K562 (cell line): ENCODE results near the gene NUDCD3. TPM values are rescaled to one million over a fixed set of nuclear protein-coding genes. Genes with fewer than 3 reads are reported as not detected.

ENCODE experiments used
- ATAC-seq: fragments of 200-7000 bp; cut with Tn5 transposase; 3 replicates; pipeline ENCODE4 v1.9.1; 2020; ENCODE audit warnings: moderate library complexity
- BruUV-seq: library from RNA; stranded (reverse); fragments of 400-500 nt; replicated peaks from 2 replicates; lab custom pipeline; 2021; lab: Mats Ljungman, UMichigan
- CTCF ChIA-PET: fragments of 300-600 bp; formaldehyde crosslinking; extraction: SDS; loops from one replicate; lab custom pipeline; 2021; ENCODE audit warnings: low intra/inter-chr PET ratio; lab: Yijun Ruan, JAX
- POLR2A ChIA-PET: fragments of 300-600, 350-650 bp; sonication (Branson Sonifier 250); formaldehyde crosslinking; extraction: SDS; loops from one replicate; lab custom pipeline; 2021; ENCODE audit warnings: antibody characterized with exemption, inconsistent platforms; lab: Yijun Ruan, JAX
- DNase-seq, 4 experiments: peaks; one replicate each; pipeline versions ENCODE4 v3.0.0 to v3.0.0-alpha.2; 2011 to 2018; ENCODE audit warnings: low spot score in 3 of 4, mixed read lengths in 3 of 4; ENCODE audit errors: extremely low read depth in 1 of 4
- FAIRE-seq: peaks from 2 replicates; lab custom pipeline; 2011; peaks lifted over from hg19 to GRCh38; lab: Jason Lieb, UNC
- H2AFZ ChIP-seq: 2 replicates; pipeline ENCODE4 v1.6.0; 2011; ENCODE audit warnings: low read depth, low read length, control low read depth, inconsistent platforms
- H3K27ac ChIP-seq: fragments of 200-600 bp; 3 replicates; pipeline ENCODE4 v1.8.0; 2011; ENCODE audit warnings: low read depth, mild to moderate bottlenecking, control low read depth, inconsistent platforms, low read length, moderate library complexity, mixed read lengths; ENCODE audit errors: extremely low read depth
- H3K27me3 ChIP-seq, 2 experiments: fragments of 300-600 bp in 1 of 2; 2 replicates in 1 of 2; 3 replicates in 1 of 2; pipeline versions ENCODE4 v1.6.0 to v1.8.0; 2011; ENCODE audit warnings: inconsistent platforms in 2 of 2, low read length in 2 of 2, mild to moderate bottlenecking in 1 of 2, mixed read lengths in 1 of 2, moderate library complexity in 1 of 2; ENCODE audit not compliant: control insufficient read depth in 2 of 2, insufficient read depth in 2 of 2
- H3K36me3 ChIP-seq: fragments of 300-600 bp; 3 replicates; pipeline ENCODE4 v1.8.0; 2011; ENCODE audit warnings: mild to moderate bottlenecking, low read length, inconsistent platforms; ENCODE audit not compliant: control insufficient read depth, insufficient read depth
- H3K4me1 ChIP-seq, 2 experiments: fragments of 200-600 bp in 1 of 2; replicated peaks in 1 of 2; 2 replicates in 1 of 2; 3 replicates in 1 of 2; pipeline versions ENCODE4 v1.5.1 to v1.8.0; 2011; ENCODE audit warnings: inconsistent platforms in 2 of 2, low read length in 2 of 2, mild to moderate bottlenecking in 1 of 2, mixed read lengths in 1 of 2, moderate library complexity in 1 of 2; ENCODE audit not compliant: control insufficient read depth in 2 of 2, insufficient read depth in 2 of 2
- H3K4me2 ChIP-seq: 2 replicates; pipeline ENCODE4 v1.6.1; 2011; ENCODE audit warnings: low read length, control low read depth, inconsistent platforms, mixed read lengths; ENCODE audit not compliant: insufficient read depth
- H3K4me3 ChIP-seq: fragments of 200-600 bp; sonication (generic), shearing (Covaris generic); 2 replicates; pipeline ENCODE4 v1.5.1; 2016; ENCODE audit warnings: control low read depth, inconsistent platforms
- H3K79me2 ChIP-seq: fragments of 200-600 bp; 3 replicates; pipeline ENCODE4 v1.8.0; 2011; ENCODE audit warnings: low read length, inconsistent platforms; ENCODE audit not compliant: control insufficient read depth, insufficient read depth
- H3K9ac ChIP-seq, 2 experiments: 2 replicates each; pipeline versions ENCODE4 v1.6.0 to v1.6.1; 2011; ENCODE audit warnings: low read depth in 2 of 2, low read length in 2 of 2, control low read depth in 1 of 2, inconsistent platforms in 1 of 2, mild to moderate bottlenecking in 1 of 2, mixed read lengths in 1 of 2; ENCODE audit not compliant: insufficient read depth in 1 of 2
- H3K9me1 ChIP-seq: one replicate; pipeline ENCODE4 v1.6.0; 2011; ENCODE audit warnings: inconsistent platforms, mild to moderate bottlenecking, low read length, moderate library complexity; ENCODE audit not compliant: control insufficient read depth, insufficient read depth
- H3K9me3 ChIP-seq: replicated peaks from 2 replicates; pipeline ENCODE4 v1.5.1; 2011; ENCODE audit warnings: low read depth, low read length, inconsistent platforms; ENCODE audit not compliant: control insufficient read depth, insufficient read depth
- H4K20me1 ChIP-seq: replicated peaks from 2 replicates; pipeline ENCODE4 v1.6.1; 2011; ENCODE audit warnings: low read length, inconsistent platforms, mixed read lengths; ENCODE audit not compliant: control insufficient read depth, insufficient read depth
- CEBPB ChIP-seq: fragments of 450-650 bp; IDR thresholded peaks from 2 replicates; pipeline ENCODE4 v1.6.1; 2016; ENCODE audit warnings: missing genetic modification characterization, missing compliant biosample characterization
- CHD1 ChIP-seq: fragments of 200-600 bp; sonication (generic); IDR thresholded peaks from one replicate; pipeline ENCODE4 v1.6.1; 2012; ENCODE audit warnings: mild to moderate bottlenecking, moderate library complexity, low read length, inconsistent platforms
- KLF16 ChIP-seq: IDR thresholded peaks from 2 replicates; pipeline ENCODE4 v1.6.1; 2016; ENCODE audit warnings: antibody characterized with exemption
- MCM3 ChIP-seq: fragments of 450-650 bp; IDR thresholded peaks from 2 replicates; pipeline ENCODE4 v1.6.1; 2016
- SRSF9 ChIP-seq: fragments of 200-400 bp; formaldehyde crosslinking; IDR thresholded peaks from 2 replicates; pipeline ENCODE4 v1.6.1; 2017; ENCODE audit warnings: low read depth, low read length, borderline replicate concordance
- ZNF23 ChIP-seq: fragments of 250-450 bp; sonication (Bioruptor Pico); IDR thresholded peaks from 2 replicates; pipeline ENCODE4 v1.4.0; 2020; ENCODE audit warnings: mild to moderate bottlenecking
- ZNF444 ChIP-seq: fragments of 250-450 bp; sonication (Bioruptor Pico); IDR thresholded peaks from 2 replicates; pipeline ENCODE4 v1.4.0; 2020; ENCODE audit warnings: mild to moderate bottlenecking, moderate library complexity
- WGBS: fragments of 100-300 bp; shearing (Covaris generic); methylation state at CpG from one replicate; pipeline ENCODE4 v1.1.6; 2016; ENCODE audit warnings: low coverage, mixed read lengths; ENCODE audit not compliant: insufficient coverage; ENCODE audit errors: missing lambda C conversion rate; 5-methylcytosine and 5-hydroxymethylcytosine counted together
- in situ Hi-C: fragments of 300-500 bp; cut with MboI; formaldehyde crosslinking; loops from 4 replicates; pipeline ENCODE4 v1.15.0; 2018; ENCODE audit warnings: inconsistent platforms, mixed read lengths
- intact Hi-C: fragments of 100-400 bp; cut with micrococcal nuclease; formaldehyde crosslinking; loops from 2 replicates; pipeline ENCODE4 v1.14.2; 2022
- polyA plus RNA-seq, 8 experiments: library from polyadenylated mRNA; depleted of rRNA in 4 of 8; stranded (reverse) in 5 of 8; unstranded in 3 of 8; fragments of >200 nt; fragmentation: Nextera tagmentation in 2 of 8; fragmentation: Illumina TruSeq in 1 of 8; extraction: Ambion mirVana in 2 of 8; extraction: Trizol in 1 of 8; gene quantifications; 2 replicates each; pipeline versions ENCODE4 v1.2.1 to v1.2.3, GENCODE V29; 2011 to 2014; ENCODE audit warnings: inconsistent platforms in 1 of 8, missing spikeins in 1 of 8
- total RNA-seq, 7 experiments: library from RNA; depleted of rRNA in 6 of 7; stranded (reverse); fragments of >200 nt in 6 of 7; fragmentation: Illumina TruSeq in 2 of 7; extraction: Trizol in 2 of 7; gene quantifications; 2 replicates each; pipeline versions ENCODE4 v1.2.1 to v1.2.3, GENCODE V29; 2011 to 2021; ENCODE audit warnings: low replicate concordance in 1 of 7
- TF ChIP-seq, protein P1 (sequence below), 3 experiments: IDR thresholded peaks in 2 of 3; conservative IDR thresholded peaks in 1 of 3; 2 replicates each; pipeline ENCODE4 v1.5.1; 2011 to 2012; ENCODE audit warnings: low read length in 3 of 3, mild to moderate bottlenecking in 3 of 3, control low read depth in 2 of 3, improper control_type of control experiment in 1 of 3, inconsistent platforms in 1 of 3, low read depth in 1 of 3, mixed read lengths in 1 of 3, moderate library complexity in 1 of 3; ENCODE audit not compliant: insufficient read depth in 2 of 3
- TF ChIP-seq, protein P2 (sequence below): conservative IDR thresholded peaks from 2 replicates; pipeline ENCODE4 v1.6.1; 2011; ENCODE audit warnings: low read depth, mild to moderate bottlenecking, low read length; ENCODE audit not compliant: control insufficient read depth

The NUDCD3 gene
- total and polyA plus RNA-seq, 9 of the 15 experiments (the other 6 are each of a cell fraction or from before 2014, with no cell fraction given): 24.8 to 64.2 (median 42.6) TPM

DNA sequence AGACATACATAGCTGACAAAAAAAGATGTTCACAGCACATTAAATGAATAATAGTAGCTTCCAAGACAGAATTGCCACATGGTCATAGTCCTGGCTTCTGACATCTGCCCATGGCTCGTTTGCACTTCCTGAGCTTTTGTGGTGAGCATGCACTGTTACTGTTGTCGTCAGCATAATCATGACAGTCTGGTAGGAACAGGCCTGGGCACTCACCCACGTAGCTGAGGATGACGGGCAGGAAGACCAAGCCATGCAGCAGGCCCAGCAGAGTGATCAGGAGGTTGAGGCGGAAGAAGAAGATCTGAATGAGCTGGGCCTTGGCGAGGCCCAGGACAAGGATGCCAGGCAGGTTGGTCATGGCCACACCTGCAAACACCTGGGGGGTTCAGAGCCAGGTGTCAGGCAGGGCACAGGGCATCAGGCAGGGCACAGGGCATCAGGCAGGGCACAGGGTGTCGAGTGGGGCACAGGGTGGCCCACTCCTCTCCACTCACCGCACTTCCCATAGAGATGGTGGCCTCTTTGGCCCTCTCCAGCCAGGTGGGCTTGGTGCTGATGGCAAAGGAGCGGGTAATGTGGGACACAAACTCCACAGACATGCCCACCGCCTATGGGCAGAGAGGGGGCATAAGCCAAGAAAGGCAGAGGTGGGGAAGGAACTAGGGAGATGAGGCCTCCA lies 25.3 kb upstream of the NUDCD3 start (continued):
- TF ChIP-seq, protein P1, sequence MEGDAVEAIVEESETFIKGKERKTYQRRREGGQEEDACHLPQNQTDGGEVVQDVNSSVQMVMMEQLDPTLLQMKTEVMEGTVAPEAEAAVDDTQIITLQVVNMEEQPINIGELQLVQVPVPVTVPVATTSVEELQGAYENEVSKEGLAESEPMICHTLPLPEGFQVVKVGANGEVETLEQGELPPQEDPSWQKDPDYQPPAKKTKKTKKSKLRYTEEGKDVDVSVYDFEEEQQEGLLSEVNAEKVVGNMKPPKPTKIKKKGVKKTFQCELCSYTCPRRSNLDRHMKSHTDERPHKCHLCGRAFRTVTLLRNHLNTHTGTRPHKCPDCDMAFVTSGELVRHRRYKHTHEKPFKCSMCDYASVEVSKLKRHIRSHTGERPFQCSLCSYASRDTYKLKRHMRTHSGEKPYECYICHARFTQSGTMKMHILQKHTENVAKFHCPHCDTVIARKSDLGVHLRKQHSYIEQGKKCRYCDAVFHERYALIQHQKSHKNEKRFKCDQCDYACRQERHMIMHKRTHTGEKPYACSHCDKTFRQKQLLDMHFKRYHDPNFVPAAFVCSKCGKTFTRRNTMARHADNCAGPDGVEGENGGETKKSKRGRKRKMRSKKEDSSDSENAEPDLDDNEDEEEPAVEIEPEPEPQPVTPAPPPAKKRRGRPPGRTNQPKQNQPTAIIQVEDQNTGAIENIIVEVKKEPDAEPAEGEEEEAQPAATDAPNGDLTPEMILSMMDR (IDR thresholded peaks at IDR 0.05 in 2 of 3, conservative IDR thresholded peaks at IDR 0.05 in 1 of 3; ENCODE audit: insufficient read depth in 2 of 3, low read depth in 1 of 3, low read length in 3 of 3): no peak
- TF ChIP-seq CHD1 (no peak), CEBPB (tag) (no peak), ZNF23 (no peak), MCM3 (no peak)
- TF ChIP-seq, protein P2, sequence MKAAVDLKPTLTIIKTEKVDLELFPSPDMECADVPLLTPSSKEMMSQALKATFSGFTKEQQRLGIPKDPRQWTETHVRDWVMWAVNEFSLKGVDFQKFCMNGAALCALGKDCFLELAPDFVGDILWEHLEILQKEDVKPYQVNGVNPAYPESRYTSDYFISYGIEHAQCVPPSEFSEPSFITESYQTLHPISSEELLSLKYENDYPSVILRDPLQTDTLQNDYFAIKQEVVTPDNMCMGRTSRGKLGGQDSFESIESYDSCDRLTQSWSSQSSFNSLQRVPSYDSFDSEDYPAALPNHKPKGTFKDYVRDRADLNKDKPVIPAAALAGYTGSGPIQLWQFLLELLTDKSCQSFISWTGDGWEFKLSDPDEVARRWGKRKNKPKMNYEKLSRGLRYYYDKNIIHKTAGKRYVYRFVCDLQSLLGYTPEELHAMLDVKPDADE: no peak

DNA sequence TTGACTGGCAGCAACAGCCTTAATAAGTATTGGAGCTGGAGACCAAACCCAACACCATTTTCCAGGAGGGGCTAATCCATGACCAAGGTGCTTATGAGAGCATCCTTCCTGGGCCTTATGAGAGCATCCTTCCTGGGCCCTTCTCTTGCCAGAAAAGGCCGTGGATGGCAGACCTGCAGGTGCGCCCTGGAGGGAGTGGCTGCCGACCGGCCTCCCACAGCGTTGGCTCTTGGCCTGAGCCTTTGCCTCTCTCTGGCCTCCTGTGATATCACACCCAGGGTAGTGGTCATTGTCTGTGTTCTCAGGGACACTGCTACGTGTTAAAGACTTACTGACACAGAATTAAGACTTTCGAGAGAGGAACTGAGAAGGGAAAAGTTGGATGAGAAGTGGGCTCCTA lies 22.3 kb upstream of the NUDCD3 start:
- no peak overlapping the region for H3K27ac ChIP-seq
- H3K4me3 ChIP-seq: no peak overlapping the region
- intact Hi-C loops: no loop called here
- WGBS: 13% methylated on average over 7 of the region's 7 CpGs
- no peaks in the 10 kb centered on the region for H3K36me3 ChIP-seq
- no peaks in the 10 kb centered on the region for H3K9me1 ChIP-seq
- H3K27me3 ChIP-seq: no peaks in the 10 kb centered on the region; a peak in 1 of 5 replicates
- ChIA-PET CTCF (no interaction called here), POLR2A (interaction anchor here (1.0 to 1.9 kb wide), 2 partner anchors 8 to 14 kb away, joined by 4 to 6 read pairs; no protein-coding TSS in a partner anchor)
- no peaks in the 10 kb centered on the region for H3K79me2 ChIP-seq
- in situ Hi-C loops: no loop called here
- no peak overlapping the region for H3K4me2 ChIP-seq
- H4K20me1 ChIP-seq: no peaks in the 10 kb centered on the region
- no TSS peak for BruUV-seq
- ATAC-seq (no peak), FAIRE-seq (no peak)
- peak overlapping the region in 1 of 2 experiments; percentile 41; a peak in 1 of 4 replicates for H3K9ac ChIP-seq
- H3K9me3 ChIP-seq: no peaks in the 10 kb centered on the region
- no peak for TF ChIP-seq SRSF9
- no peak for TF ChIP-seq KLF16
- no peak for TF ChIP-seq ZNF444 (CRISPR knock-in tag)
- TF ChIP-seq, all 486 proteins: peak for 0
- no peak overlapping the region for H2AFZ ChIP-seq
- 0 out of 5 replicates have a peak, but pooled peaks cover 0 to 3% of the 10 kb centered on the region in 2 experiments for H3K4me1 ChIP-seq
- no peak for DNase-seq
